Measurements from ENCODE around the gene ARHGAP45.

DNA sequence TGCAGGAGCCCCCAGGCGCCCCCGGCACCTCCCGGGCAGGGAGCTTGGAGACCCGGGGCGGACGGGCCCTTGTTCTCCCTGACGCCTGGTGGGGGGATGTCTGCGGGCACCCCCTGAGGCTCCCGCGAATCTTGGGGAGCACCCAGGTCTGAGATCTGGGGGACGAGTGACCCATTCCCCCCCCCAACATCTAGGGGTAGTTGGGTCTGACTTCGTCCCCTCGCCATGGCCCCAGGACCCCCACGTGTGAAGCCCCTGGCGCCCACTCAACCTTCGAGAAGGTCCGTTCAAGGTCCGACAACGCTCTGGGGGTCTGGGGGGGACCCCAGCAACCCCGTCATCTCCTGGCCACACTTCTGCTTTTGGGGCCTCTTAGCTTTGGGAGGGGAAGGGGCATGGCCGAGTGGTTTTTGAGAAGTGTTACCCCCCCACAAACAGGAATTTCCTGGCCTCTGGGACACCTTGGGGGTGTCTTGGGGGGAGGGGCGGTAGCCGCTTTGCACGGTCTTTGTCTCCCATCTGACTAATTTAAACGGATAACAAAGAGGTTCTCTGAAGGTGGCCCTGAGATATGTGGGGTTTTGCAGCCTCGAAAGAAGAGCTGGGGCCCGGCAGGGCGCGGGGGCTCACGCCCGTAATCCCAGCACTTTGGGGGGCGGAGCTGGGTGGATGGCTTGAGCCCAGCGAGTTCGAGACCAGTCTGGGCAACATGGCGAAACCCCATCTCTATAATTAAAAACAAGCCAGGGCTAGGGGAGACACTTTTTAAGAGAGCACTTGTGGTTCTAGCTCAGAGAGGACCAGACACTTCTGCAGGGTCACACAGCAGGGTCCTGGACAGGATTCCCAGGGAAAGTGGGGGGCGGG is 40.0 kb upstream of the ARHGAP45 start:
- TF ChIP-seq, protein P1, sequence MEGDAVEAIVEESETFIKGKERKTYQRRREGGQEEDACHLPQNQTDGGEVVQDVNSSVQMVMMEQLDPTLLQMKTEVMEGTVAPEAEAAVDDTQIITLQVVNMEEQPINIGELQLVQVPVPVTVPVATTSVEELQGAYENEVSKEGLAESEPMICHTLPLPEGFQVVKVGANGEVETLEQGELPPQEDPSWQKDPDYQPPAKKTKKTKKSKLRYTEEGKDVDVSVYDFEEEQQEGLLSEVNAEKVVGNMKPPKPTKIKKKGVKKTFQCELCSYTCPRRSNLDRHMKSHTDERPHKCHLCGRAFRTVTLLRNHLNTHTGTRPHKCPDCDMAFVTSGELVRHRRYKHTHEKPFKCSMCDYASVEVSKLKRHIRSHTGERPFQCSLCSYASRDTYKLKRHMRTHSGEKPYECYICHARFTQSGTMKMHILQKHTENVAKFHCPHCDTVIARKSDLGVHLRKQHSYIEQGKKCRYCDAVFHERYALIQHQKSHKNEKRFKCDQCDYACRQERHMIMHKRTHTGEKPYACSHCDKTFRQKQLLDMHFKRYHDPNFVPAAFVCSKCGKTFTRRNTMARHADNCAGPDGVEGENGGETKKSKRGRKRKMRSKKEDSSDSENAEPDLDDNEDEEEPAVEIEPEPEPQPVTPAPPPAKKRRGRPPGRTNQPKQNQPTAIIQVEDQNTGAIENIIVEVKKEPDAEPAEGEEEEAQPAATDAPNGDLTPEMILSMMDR (IDR thresholded peaks at IDR 0.05): no peak
- TF ChIP-seq POLR2A (IDR thresholded peaks at IDR 0.05): no peak

Measured in body of pancreas (tissue), 4 donors.